ENCODE measurements around the gene PPM1F. TPM values are rescaled to one million over a fixed set of nuclear protein-coding genes. Genes with fewer than 3 reads are reported as not detected.
A peak's percentile ranks its signal among the peaks of the same experiment; 100 is the strongest.

PPM1F gene
- total RNA-seq, 1 experiment from 2014 or later = 21.1 TPM

DNA sequence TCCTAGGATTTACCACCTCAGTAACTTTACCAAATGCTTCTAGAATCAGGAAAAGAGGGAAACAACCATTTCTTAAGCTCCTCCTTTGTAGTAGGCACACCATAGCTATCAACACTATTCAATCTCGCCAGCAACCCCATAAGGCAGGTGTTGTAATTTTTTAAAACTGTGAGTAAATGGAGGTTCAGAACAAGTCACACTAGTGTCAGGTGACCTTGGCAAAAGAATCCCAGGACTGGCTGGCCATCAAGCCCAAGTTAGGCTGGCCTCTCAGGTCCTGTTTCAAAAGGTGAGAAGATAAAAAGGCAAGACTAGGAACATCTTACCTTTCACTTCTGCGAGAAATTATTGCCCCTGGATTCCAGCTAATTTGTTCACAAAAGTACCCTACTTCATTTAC, 29.2 kb upstream of the PPM1F start:
- Histone ChIP-seq H3K18ac (ENCODE audit: insufficient read length, low read depth, low read length) (no peak overlapping the region), H3K23ac (ENCODE audit: insufficient read length, low read depth, low read length) (no peak overlapping the region)

More for the DNA sequence above, 29.2 kb upstream of the PPM1F start:
- Histone ChIP-seq H2AFZ (ENCODE audit: low read length) (no peak overlapping the region), H3K4me1 (ENCODE audit: insufficient read depth, low read length) (no peaks in the 10 kb centered on the region), H4K20me1 (ENCODE audit: control insufficient read depth, insufficient read depth, insufficient read length) (no peaks in the 10 kb centered on the region), H3K9me3 (ENCODE audit: control insufficient read depth, low read depth, low read length) (no peaks in the 10 kb centered on the region), H3K79me2 (ENCODE audit: insufficient read depth, low read length) (no peaks in the 10 kb centered on the region; the same call in 1 of the 2 replicates), H3K79me1 (ENCODE audit: insufficient read depth, low read depth, low read length, poor library complexity, severe bottlenecking) (peaks cover 3% of the 10 kb centered on the region), H3K56ac (ENCODE audit: insufficient read length, low read depth, low read length) (no peak overlapping the region), H3K14ac (ENCODE audit: insufficient read depth, low read length) (no peak overlapping the region), H2BK120ac (ENCODE audit: low read depth, low read length, poor library complexity, severe bottlenecking) (no peak overlapping the region), H4K91ac (ENCODE audit: insufficient read length, low read depth, low read length) (no peak overlapping the region), H2BK15ac (ENCODE audit: low read depth, low read length) (no peak overlapping the region), H4K5ac (ENCODE audit: insufficient read length, low read depth, low read length) (no peak overlapping the region), H2BK20ac (ENCODE audit: low read depth, low read length, poor library complexity, severe bottlenecking) (no peak overlapping the region), H3K27me3 (ENCODE audit: insufficient read depth, low read length) (peaks cover 6% of the 10 kb centered on the region; the same call in 1 of the 2 replicates), H3K4ac (ENCODE audit: low read depth, low read length) (no peak overlapping the region), H3T11ph (ENCODE audit: low read length) (no peak overlapping the region), H2AK5ac (ENCODE audit: insufficient read length, low read length) (no peak overlapping the region), H3K23me2 (ENCODE audit: insufficient read length, low read depth, low read length, poor library complexity, severe bottlenecking) (peaks cover 9% of the 10 kb centered on the region), H3K27ac (ENCODE audit: insufficient read length, low read depth, low read length) (no peak overlapping the region), H2BK12ac (ENCODE audit: insufficient read length, low read depth, low read length) (no peak overlapping the region), H4K8ac (replicated peaks; ENCODE audit: insufficient read length, low read depth, low read length) (no peak overlapping the region), H2BK5ac (ENCODE audit: insufficient read length, low read length) (no peak overlapping the region), H3K9ac (ENCODE audit: extremely low read depth, insufficient read length, low read length) (peak overlapping the region; percentile 92), H3K4me2 (ENCODE audit: insufficient read depth, insufficient read length, low read length) (peak overlapping the region; percentile 94)
- no peak for DNase-seq
- TF ChIP-seq, protein P1, sequence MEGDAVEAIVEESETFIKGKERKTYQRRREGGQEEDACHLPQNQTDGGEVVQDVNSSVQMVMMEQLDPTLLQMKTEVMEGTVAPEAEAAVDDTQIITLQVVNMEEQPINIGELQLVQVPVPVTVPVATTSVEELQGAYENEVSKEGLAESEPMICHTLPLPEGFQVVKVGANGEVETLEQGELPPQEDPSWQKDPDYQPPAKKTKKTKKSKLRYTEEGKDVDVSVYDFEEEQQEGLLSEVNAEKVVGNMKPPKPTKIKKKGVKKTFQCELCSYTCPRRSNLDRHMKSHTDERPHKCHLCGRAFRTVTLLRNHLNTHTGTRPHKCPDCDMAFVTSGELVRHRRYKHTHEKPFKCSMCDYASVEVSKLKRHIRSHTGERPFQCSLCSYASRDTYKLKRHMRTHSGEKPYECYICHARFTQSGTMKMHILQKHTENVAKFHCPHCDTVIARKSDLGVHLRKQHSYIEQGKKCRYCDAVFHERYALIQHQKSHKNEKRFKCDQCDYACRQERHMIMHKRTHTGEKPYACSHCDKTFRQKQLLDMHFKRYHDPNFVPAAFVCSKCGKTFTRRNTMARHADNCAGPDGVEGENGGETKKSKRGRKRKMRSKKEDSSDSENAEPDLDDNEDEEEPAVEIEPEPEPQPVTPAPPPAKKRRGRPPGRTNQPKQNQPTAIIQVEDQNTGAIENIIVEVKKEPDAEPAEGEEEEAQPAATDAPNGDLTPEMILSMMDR (conservative IDR thresholded peaks at IDR 0.05) = no peak
- Mint-ChIP-seq H3K36me3 (ENCODE audit: insufficient read depth in 1 of 3, low read depth in 3 of 3) (peaks cover 0 to 13% (median 10%) of the 10 kb centered on the region in 3 experiments; a peak in 5 of 7 replicates), H3K27me3 (ENCODE audit: low read depth) (peaks cover 26% of the 10 kb centered on the region), H3K9me3 (no peaks in the 10 kb centered on the region), H3K27ac (peak overlapping the region in 1 of 3 experiments; percentile 90; a peak in 3 of 7 replicates), H3K4me1 (peaks cover 4 to 11% of the 10 kb centered on the region in 2 experiments), H3K4me3 (peak overlapping the region; percentile 90 to 93)
- WGBS (ENCODE audit: extremely low coverage, insufficient read length, low lambda C conversion rate) = no CpG with 5 or more reads among the region's 2 CpGs

All from H9 (cell line).